NCI-H2107 treated with DMSO at 0.1 percent for 48 hours (cell line): Measurements from ENCODE around the gene SND1.
"Not testable (repeated sequence)": the region's sequence is repeated elsewhere in the genome, so short reads cannot be mapped to it uniquely, and the experiment has no call there.

ENCODE experiments used
- DNase-seq: peaks from one replicate; lab custom pipeline; 2025; ENCODE audit not compliant: unreplicated experiment; lab: John Stamatoyannopoulos, UW

SND1 gene

DNA sequence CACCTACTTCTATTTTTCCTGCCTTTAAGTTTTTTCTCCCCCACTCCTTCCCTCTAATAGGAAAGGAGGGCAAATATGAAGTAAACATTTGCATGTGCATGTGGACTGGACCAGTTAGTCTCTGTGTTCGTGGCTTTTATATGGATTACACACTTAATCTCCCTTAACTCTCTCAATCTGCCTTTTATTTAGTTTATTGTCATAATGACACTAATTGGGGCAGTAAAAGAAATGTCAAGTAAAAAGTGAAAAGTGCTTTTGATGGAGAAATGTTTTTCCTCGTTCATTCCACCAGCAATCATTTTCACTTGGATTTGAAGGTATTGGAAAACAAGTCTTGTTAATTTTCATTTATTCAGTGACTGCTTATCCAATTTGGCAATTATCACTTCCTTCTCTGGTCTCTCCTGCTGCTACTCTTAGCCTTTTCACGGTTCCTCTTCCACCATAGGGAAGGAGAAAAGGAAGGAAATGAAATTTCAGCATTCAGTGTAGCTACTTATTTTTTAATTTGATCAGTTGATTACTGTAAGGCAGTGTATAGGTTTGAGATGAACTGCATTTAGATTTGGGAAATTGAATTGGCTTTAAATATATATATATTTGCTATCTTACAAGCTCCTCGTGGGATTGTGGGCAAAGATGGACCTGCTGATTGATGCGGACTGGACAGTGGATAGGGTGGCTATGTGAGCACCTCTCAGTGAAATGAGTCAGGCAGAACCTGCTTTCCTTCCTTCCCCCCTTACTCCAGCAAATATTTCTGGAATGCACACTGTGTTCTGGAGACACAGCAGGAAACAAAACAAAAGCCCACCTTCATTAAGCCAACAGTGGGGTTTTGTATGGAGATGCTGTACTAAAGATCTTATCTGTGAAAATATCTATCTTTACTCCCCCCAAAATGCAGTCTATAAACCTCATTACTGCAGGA is 301.7 kb downstream of the SND1 start:
- no peak for DNase-seq

GRCh38 chr7:127954357-127954748 is 302.4 kb downstream of the SND1 start:
- DNase-seq, result no peak

DNA sequence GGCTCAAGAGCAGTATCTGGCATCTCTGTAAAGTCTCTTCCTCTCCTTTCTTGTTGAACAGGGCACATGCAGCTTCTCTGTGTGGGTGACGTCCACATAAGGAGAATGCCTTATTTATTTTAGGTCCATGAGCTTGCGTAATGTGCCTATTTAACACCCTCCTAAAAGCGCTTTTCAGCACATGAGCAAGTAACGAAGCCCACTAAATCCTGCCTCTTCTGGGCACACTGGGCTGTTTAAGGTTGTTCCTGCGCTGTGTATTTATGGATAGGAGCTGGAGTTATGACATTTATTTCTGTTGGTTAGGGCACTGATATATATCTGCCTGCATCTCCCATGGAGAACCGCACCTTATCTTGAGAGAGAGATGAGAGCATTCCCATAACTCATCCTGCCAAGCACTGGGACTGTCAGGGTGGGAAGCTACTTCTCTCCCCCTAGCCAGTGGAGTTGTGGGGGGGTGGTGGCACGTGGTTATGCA is 303.1 kb downstream of the SND1 start:
- no peak for DNase-seq

- DNase-seq, result no peak
These were observed 305.9 kb downstream of the SND1 start for GRCh38 chr7:127957886-127958285.

DNA sequence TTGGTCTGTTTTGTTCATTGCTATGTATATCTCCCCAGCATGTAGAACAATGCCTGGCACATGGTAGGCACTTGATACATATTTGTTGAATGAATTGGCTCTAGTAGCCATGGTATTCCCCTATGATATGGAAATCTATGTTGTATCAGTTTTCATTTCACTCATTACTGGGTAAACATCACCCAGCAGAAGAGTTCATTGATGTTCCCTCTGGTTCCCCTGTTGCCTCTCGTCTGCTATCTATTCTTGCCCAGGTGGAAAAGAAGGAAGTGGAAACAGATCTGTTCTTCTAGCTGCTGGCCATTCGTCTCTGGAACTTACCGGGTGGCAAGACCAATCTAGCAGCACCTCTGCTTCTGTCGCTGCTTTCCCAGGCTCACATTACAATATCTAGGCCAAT is 307.8 kb downstream of the SND1 start:
- no peak for DNase-seq

DNA sequence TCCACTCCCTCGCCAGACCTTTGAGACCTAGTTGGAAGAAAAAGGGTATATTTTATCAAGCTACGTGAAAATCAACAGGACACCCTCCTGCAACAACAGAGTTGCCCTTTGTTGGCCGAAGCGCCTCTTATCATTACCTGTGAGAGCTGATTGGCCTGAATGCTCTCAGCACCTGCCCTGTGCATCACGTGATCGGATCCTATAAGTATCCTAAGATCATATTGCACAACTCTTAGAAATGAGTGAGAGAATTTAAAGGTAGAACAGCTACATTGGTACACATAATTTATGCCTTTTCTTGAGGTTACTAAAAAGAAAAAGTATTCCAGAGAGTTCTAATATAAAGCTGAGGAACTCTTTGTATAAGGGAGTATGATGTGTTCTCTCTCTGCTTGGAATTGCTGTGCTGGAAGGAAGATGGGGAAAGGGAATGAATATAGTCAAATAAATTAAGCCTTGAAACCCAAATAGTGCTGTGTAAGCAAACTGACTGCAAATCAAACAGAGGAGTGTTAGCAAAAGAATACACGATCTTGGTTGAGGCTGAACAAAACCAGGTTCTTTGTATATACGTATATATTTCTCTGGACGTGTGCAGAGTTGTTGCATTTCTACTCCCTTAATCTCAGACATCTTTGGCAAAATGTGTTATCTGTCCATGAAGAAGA is 309.9 kb downstream of the SND1 start:
- peak; percentile 92 for DNase-seq

- peak; percentile 27 for DNase-seq
These were observed 310.8 kb downstream of the SND1 start for GRCh38 chr7:127962589-127963361.

GRCh38 chr7:127963850-127964249 is 311.9 kb downstream of the SND1 start:
- DNase-seq, result not testable (repeated sequence)

GRCh38 chr7:127967281-127967680 is 315.3 kb downstream of the SND1 start:
- DNase-seq, result no peak

DNA sequence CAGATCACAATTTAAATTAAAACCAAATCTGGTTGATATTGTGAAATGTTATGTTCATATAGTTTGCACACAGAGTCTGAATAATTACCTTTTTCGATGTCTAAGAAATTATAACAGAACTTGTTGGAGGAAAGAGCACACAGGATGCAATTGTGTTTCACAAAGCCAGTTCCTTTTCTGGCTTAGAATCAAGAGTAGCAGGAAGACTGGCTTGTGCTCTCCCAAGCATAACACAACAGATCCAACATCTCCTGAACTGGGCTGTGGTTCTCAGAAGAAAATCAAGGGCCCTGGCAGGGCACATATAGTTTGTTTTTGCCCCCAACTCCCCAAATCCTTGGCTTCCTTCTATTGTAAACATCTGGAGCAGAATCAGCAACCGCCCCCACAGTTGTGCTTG is 316.6 kb downstream of the SND1 start:
- no peak for DNase-seq

- DNase-seq, result no peak
These were observed 321.8 kb downstream of the SND1 start for GRCh38 chr7:127973832-127974231.

DNA sequence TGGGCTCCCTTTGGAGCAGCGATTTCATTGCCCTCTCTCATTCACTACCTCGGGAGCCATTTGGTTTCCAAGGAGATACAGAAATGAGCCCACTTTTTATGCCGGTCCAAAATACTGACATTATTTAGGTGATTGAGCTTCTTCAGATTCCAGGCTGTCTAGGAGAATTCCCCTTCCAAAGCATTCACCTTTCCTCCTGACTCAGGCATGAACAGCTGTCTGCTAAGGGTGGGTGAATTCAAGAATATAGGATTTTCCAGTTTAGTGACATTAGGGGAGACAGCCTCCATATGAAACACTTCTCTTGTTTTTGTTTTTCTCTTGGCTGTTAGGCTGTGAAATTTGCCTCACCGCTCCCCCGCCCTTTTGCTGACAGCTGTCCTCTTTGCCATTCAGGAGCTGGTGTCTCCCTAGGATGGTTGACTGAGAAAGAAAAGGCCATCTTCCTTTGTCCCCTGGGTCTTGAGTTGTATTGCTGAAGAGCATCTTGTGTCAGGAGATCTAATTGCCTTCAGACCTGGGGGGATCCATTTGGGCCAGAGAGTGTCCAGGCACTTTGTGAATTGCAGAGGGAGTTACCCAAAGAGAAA is 322.5 kb downstream of the SND1 start:
- no peak for DNase-seq

GRCh38 chr7:127976056-127976737 is 324.2 kb downstream of the SND1 start:
- DNase-seq, result no peak

- DNase-seq, result no peak
These were observed 324.7 kb downstream of the SND1 start for GRCh38 chr7:127976738-127977120.

- no peak for DNase-seq
These were observed 326.4 kb downstream of the SND1 start for GRCh38 chr7:127978421-127978820.

DNA sequence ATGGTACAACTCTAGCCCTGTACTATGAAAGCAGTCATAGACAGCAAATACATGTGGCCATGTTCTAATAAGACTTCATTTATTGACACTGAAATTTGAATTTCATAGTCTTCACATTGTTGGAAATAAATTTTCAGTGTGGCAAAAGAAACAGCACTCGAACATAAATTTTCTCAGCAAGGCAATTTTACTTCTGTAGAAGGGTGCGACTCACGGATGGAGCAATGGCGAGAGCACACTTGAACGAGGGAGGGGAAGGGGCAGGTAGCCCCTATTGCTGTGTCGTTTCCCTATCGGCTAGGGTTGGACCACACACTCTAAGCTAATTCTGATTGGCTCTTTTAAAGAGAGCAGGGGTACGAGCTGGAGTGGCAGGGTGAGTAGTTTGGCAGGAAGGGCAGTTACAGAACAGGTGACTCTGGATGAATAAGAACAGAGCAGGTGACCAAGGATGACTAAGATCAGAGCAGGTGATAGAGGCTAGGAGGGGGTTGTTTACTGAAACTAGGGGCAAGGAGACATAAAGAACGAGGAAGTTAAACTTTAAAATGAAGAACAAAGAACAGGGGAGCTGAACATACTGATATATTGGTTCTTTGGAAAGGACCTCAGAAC is 327.2 kb downstream of the SND1 start:
- no peak for DNase-seq

DNA sequence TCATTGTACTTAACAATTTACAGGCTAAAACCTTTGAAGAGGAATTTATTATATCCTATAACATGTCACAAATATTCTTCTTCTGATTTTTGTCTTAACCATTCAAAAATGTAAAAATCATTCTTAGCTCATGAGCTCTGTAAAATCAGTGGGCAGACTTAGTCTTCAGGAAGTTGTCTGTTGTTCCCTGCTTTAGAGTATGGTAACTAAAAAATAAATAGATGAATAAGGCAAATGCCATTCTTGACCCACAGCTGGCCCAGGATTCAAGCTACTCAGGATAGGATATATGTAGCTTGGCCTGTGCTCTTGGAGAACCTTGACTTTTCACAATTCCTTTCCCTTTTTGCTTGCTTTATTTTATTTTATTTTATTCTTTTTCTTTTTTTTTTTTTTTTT is 327.7 kb downstream of the SND1 start:
- DNase-seq, result no peak

DNA sequence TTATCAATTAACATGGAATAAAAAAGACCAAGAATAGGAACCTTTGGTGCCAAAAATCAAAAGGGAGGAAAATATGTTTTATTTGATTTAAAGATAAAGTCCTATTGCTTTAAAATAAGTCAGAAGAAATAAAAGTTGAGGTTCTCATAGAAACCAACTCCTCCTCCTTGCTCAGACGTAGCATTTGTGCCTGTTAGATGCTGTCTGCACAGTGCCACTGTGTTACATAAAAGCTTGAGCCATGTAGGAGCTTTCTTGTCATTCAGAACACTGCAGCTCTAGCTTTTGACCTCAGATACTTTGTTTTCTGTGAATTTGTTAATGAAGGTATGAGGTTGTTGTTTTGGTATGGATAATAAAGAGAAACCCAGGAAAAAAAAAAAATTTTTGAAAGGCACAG is 328.9 kb downstream of the SND1 start:
- DNase-seq, result no peak

GRCh38 chr7:127981965-127982364 is 330.0 kb downstream of the SND1 start:
- DNase-seq, result no peak

DNA sequence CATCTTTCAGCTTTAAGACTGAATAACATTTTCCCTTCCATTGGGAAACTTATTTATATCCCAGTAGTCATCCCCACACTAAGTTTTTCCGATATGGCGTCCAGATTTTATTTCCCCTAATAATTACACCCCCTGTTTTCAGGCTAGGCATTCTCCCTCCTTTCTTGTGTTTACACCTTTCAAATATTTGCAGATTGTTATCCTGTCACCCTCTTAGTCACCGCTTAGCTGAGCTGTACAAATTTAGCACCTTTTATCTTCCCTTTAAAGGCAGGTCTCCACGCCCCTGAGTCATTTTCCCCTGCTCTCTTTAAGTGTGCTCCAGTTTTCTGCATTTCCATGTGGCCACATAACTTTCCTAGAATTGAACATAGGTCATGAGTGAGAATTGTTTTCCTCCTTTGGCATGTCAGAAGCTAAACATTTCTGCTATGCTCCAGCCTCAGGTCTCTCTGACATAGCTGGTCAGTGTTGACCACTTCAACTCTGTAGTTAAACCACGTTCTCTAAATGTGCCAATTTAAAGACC is 331.9 kb downstream of the SND1 start:
- no peak for DNase-seq
